Activated CD4-positive, alpha-beta T cell treated with anti-CD3 and anti-CD28 coated beads, Interleukin-2, amount 10 ng/mL, durations not matched to agents 7 days and 5 days (primary cell): ENCODE results near the gene SLC35F5. TPM values are rescaled to one million over a fixed set of nuclear protein-coding genes. Genes with fewer than 3 reads are reported as not detected.
"Not testable (repeated sequence)": the region's sequence is repeated elsewhere in the genome, so short reads cannot be mapped to it uniquely, and the experiment has no call there.

Source experiments
- CTCF ChIA-PET: fragments of 350-600 bp; sonication (Branson Sonifier 250); formaldehyde crosslinking; loops from one replicate; lab custom pipeline; 2021; ENCODE audit warnings: antibody characterized with exemption; lab: Charles Lee
- POLR2A ChIA-PET: fragments of 350-600 bp; sonication (Branson Sonifier 250); formaldehyde crosslinking; loops from one replicate; lab custom pipeline; 2021; ENCODE audit warnings: antibody characterized with exemption; lab: Charles Lee
- DNase-seq: peaks from one replicate; pipeline ENCODE4 v3.0.0-alpha.2; 2020
- H3K27ac Mint-ChIP-seq: one replicate; pipeline ENCODE4 v1.8.0; 2021; ENCODE audit warnings: mild to moderate bottlenecking, moderate library complexity, mixed read lengths
- H3K27me3 Mint-ChIP-seq: one replicate; pipeline ENCODE4 v1.8.0; 2021; ENCODE audit warnings: mixed read lengths
- H3K36me3 Mint-ChIP-seq: one replicate; pipeline ENCODE4 v1.8.0; 2021; ENCODE audit warnings: low read depth, mixed read lengths
- H3K4me1 Mint-ChIP-seq: one replicate; pipeline ENCODE4 v1.8.0; 2021; ENCODE audit warnings: mixed read lengths
- H3K4me3 Mint-ChIP-seq: one replicate; pipeline ENCODE4 v1.8.0; 2021; ENCODE audit warnings: mild to moderate bottlenecking, moderate library complexity, mixed read lengths
- H3K9me3 Mint-ChIP-seq: one replicate; pipeline ENCODE4 v1.8.0; 2021; ENCODE audit warnings: mixed read lengths
- total RNA-seq, 2 experiments: library from RNA; stranded (reverse); gene quantifications; one replicate each; pipeline ENCODE4 v1.2.3, GENCODE V29; 2021

The SLC35F5 gene
- total RNA-seq, 2 experiments from 2014 or later = 15.0 to 18.0 TPM

DNA sequence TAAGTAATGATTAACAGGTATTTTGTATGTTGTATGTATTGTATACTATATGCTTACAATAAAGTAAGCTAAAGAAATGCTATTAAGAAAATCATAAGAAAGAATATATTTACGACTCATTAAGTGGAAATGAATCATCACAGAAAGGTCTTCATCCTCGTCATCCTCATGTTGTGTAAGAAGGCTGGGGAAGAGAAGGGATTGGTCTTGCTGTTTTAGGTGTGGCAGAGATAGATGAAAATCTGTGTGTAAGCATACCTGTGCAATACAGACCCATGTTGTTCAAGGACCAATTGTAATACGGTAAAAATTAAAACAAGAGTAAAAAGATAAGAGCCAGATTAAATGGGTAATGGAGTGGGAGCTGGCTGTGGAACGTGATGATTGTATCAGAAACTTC lies 16.6 kb downstream of the SLC35F5 start:
- Mint-ChIP-seq H3K27me3 (no peaks in the 10 kb centered on the region), H3K4me1 (no peaks in the 10 kb centered on the region), H3K27ac (no peak overlapping the region), H3K4me3 (no peak overlapping the region), H3K36me3 (peaks cover 26% of the 10 kb centered on the region), H3K9me3 (no peaks in the 10 kb centered on the region)
- ChIA-PET POLR2A (no interaction called here), CTCF (interaction anchor here (1.7 kb wide), 1 partner anchor 135 kb away, joined by 4 read pairs; no protein-coding TSS in a partner anchor)
- DNase-seq = no peak

DNA sequence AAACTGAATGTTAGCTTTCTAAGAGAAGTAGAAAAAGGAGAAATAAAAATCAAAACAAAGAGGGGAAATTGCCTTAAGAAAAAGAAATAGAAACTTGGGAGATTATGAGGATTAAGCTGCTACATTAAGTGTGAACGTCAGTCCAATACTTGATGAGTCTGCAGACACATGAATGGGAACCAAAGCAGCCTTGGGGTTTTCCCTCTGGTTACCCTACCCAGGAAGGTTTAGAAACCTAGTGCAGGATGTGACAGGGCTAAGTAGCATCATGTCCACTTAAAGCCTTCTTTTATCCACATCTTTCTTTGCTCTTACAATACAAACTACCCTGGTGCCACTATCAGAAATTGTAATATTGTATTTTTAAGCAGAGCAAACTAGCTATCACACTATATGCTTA lies 22.3 kb downstream of the SLC35F5 start:
- no peaks in the 10 kb centered on the region for H3K27me3 Mint-ChIP-seq
- H3K36me3 Mint-ChIP-seq = peaks cover 5% of the 10 kb centered on the region
- DNase-seq = no peak
- H3K4me3 Mint-ChIP-seq = no peak overlapping the region
- H3K4me1 Mint-ChIP-seq = peaks cover 8% of the 10 kb centered on the region
- ChIA-PET POLR2A (no interaction called here), CTCF (interaction anchor here (1.1 kb wide), 1 partner anchor 10 kb away, joined by 4 read pairs; no protein-coding TSS in a partner anchor)
- H3K9me3 Mint-ChIP-seq = no peaks in the 10 kb centered on the region
- H3K27ac Mint-ChIP-seq = no peak overlapping the region

DNA sequence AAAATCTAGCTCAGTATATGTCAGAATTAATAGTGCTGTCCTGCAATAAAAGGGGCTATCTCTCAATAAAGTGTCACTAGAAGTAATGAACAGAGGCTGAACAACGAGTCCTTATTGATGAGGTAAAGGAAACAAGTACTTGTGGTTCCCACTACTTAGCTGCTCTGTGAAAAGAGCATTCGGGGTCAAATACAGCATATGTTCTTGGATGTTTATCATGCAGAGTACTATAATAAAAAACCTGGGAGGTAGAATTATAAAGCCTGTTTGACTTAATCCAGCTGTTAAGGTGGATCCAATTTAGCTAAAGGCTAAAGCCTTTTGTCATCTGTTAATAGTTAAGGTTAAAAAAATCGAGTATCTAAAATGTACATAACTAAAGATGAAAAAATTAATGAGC lies 32.4 kb downstream of the SLC35F5 start:
- POLR2A ChIA-PET = no interaction called here
- CTCF ChIA-PET = interaction anchor here (0.6 to 1.2 kb wide), 2 partner anchors 24 to 859 kb away, joined by 3 to 4 read pairs; no protein-coding TSS in a partner anchor

DNA sequence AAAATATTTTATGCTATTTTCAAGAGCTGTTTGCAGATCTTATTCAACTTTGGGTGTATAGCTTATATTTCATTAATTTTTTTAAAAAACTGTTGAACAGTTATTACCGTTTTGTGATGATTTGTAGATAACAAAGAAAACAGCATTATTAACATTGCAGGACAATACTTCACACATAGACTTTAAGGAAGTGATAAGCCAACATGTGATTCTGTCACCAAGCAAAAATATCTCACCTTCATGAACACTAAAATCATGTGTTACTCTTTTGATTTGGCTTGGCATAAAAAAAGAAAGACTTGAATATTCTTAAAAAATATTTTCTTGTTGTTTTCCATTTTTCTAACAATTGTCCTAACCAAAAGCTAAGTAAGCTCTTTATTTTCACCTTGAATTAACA lies 33.0 kb downstream of the SLC35F5 start:
- no peaks in the 10 kb centered on the region for H3K27me3 Mint-ChIP-seq
- no peak overlapping the region for H3K27ac Mint-ChIP-seq
- H3K4me1 Mint-ChIP-seq = no peaks in the 10 kb centered on the region
- ChIA-PET CTCF (interaction anchor here (0.6 to 1.2 kb wide), 2 partner anchors 23 to 859 kb away, joined by 3 to 4 read pairs; no protein-coding TSS in a partner anchor), POLR2A (no interaction called here)
- peaks cover 14% of the 10 kb centered on the region for H3K36me3 Mint-ChIP-seq
- H3K4me3 Mint-ChIP-seq = no peak overlapping the region
- H3K9me3 Mint-ChIP-seq = no peaks in the 10 kb centered on the region
- DNase-seq = no peak

More for the DNA sequence above, 32.4 kb downstream of the SLC35F5 start:
- Mint-ChIP-seq H3K36me3 (peaks cover 18% of the 10 kb centered on the region), H3K4me3 (no peak overlapping the region), H3K27me3 (no peaks in the 10 kb centered on the region), H3K4me1 (no peaks in the 10 kb centered on the region), H3K9me3 (no peaks in the 10 kb centered on the region), H3K27ac (no peak overlapping the region)
- DNase-seq = no peak

DNA sequence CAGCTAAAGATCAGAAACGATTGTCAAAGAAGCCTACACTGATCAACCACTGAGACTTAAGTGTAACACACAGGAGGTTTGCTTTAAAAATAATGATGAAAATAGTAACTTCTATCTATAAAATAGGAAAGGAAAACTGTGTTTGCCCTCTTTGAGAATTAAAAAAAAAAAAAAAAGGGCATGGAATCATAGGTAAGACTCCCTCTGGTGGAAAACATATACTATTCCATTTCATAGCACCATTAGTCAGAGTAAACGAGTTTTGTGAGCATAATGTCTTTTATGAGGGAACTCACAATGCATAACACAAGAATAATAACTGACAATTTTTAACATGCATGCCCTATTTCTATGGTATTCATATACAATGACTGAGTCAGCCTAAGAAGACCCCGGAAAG lies 36.3 kb downstream of the SLC35F5 start:
- H3K4me1 Mint-ChIP-seq = peaks cover 1% of the 10 kb centered on the region
- DNase-seq = no peak
- H3K27ac Mint-ChIP-seq = no peak overlapping the region
- ChIA-PET POLR2A (no interaction called here), CTCF (interaction anchor here (0.7 to 0.8 kb wide), 3 partner anchors 28 to 415 kb away, joined by 3 to 4 read pairs (median 4); partner anchors contain the start of gene SLC35F5)
- H3K27me3 Mint-ChIP-seq = no peaks in the 10 kb centered on the region
- no peak overlapping the region for H3K4me3 Mint-ChIP-seq
- H3K9me3 Mint-ChIP-seq = no peaks in the 10 kb centered on the region
- peaks cover 16% of the 10 kb centered on the region for H3K36me3 Mint-ChIP-seq

DNA sequence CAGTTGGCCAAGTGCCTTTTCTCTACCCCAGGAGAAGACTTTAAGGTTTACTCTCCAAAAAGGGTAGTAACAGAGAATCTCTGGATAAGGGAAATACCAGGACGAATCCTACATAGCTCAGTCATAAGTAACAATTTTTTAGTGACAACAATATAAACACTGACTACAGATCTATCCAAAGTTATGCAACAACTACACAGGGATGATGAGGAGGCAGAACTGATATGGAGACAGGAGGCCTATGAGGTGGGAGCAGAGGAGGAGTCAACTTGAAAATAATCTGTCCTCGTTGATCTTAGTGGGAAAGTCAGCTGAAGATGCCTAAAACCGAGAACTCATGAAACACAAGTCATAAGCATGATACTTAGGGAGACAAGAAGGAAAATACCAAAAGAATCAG lies 40.2 kb downstream of the SLC35F5 start:
- H3K27ac Mint-ChIP-seq = no peak overlapping the region
- ChIA-PET CTCF (interaction anchor here (0.9 to 1.1 kb wide), 2 partner anchors 11 to 31 kb away, joined by 3 read pairs; no protein-coding TSS in a partner anchor), POLR2A (no interaction called here)
- no peaks in the 10 kb centered on the region for H3K27me3 Mint-ChIP-seq
- DNase-seq = no peak
- H3K36me3 Mint-ChIP-seq = peaks cover 10% of the 10 kb centered on the region
- H3K4me3 Mint-ChIP-seq = no peak overlapping the region
- H3K9me3 Mint-ChIP-seq = no peaks in the 10 kb centered on the region
- peaks cover 4% of the 10 kb centered on the region for H3K4me1 Mint-ChIP-seq

DNA sequence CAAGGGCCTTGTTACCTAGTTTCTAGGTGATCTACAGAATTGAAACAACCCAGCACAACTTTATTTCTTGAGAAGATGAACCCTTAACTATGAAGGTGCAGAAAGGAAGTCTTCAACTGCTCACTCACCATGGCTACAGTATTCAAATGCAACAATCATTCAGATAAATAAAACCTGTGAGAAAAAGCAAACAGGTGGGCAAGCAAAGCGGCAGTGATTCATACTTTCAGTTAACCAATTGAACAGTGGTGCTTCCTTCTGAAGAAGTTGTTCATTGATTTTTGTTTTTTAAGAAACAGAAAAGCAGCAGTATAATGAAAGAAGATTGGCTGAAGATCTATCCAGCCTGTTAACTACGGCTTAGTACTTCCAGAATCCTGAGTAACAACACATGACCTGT lies 43.5 kb downstream of the SLC35F5 start:
- H3K27me3 Mint-ChIP-seq = no peaks in the 10 kb centered on the region
- no peak overlapping the region for H3K27ac Mint-ChIP-seq
- H3K36me3 Mint-ChIP-seq = peaks cover 10% of the 10 kb centered on the region
- POLR2A ChIA-PET = no interaction called here
- H3K4me3 Mint-ChIP-seq = no peak overlapping the region
- H3K4me1 Mint-ChIP-seq = peaks cover 4% of the 10 kb centered on the region
- H3K9me3 Mint-ChIP-seq = no peaks in the 10 kb centered on the region
- DNase-seq = no peak
- CTCF ChIA-PET = interaction anchor here (0.7 kb wide), 1 partner anchor 894 kb away, joined by 3 read pairs; no protein-coding TSS in a partner anchor

DNA sequence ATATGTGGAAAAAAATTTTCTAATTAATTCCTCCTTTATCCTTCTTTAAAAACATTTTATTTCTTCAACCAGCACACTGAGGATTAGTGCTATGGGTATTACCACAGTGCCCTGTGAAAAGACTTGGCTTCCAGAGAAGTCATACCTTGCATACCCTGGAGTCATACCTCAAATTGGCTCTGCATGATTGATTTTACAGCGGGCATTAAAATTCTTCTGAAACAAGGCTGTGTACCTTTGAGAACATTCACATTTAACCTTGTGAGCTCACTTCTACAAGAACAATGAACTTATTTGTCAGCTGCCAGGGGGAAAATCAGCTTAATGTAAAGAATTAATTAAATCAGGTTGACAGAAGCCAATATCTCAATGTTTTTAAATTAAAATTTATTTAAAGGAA lies 44.6 kb downstream of the SLC35F5 start:
- POLR2A ChIA-PET = no interaction called here
- CTCF ChIA-PET = interaction anchor here (0.6 to 1.0 kb wide), 3 partner anchors 12 to 185 kb away, joined by 3 to 4 read pairs (median 4); no protein-coding TSS in a partner anchor
- H3K27ac Mint-ChIP-seq = no peak overlapping the region

DNA sequence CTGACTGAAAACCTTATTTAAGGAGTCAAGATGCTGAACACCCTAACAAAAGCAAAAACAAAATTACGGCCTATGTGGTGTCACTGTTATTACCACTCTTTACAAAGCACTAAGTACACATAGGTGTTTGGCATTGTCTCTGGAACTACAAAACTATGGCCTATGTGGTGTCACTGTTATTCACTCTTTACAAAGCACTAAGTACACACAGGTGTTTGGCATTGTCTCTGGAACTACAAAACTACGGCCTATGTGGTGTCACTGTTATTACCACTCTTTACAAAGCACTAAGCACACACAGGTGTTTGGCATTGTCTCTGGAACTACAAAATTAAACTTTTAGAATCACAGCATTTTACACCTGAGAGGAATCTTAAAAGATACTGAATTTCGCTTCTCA lies 47.4 kb downstream of the SLC35F5 start:
- Mint-ChIP-seq H3K27me3 (no peaks in the 10 kb centered on the region), H3K36me3 (peaks cover 2% of the 10 kb centered on the region), H3K27ac (no peak overlapping the region), H3K9me3 (no peaks in the 10 kb centered on the region), H3K4me3 (no peak overlapping the region), H3K4me1 (peaks cover 2% of the 10 kb centered on the region)
- POLR2A ChIA-PET = no interaction called here
- CTCF ChIA-PET = interaction anchor here (1.0 kb wide), 1 partner anchor 16 kb away, joined by 4 read pairs; no protein-coding TSS in a partner anchor
- no peak for DNase-seq

More for the DNA sequence above, 44.6 kb downstream of the SLC35F5 start:
- no peaks in the 10 kb centered on the region for H3K27me3 Mint-ChIP-seq
- H3K9me3 Mint-ChIP-seq = no peaks in the 10 kb centered on the region
- no peak for DNase-seq
- H3K36me3 Mint-ChIP-seq = peaks cover 10% of the 10 kb centered on the region
- H3K4me1 Mint-ChIP-seq = peaks cover 4% of the 10 kb centered on the region
- no peak overlapping the region for H3K4me3 Mint-ChIP-seq

DNA sequence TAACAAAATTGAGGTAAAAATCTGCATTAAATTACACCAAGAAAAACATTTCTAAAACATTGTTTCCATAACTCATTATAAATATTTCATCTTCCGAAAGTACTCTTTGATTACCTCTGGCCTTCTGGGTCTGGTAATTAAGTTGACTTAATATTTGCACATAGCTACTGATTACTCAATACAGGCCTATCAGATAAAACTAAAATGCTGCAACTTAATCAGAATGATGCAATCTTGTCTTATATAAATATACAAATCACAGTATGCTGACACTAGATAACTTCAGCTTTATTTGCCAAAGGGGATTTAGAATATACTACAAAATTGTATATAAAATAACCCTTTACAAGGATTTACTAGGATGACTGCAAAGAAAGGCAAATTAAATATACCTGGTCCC lies 49.3 kb downstream of the SLC35F5 start:
- CTCF ChIA-PET = interaction anchor here (1.1 kb wide), 1 partner anchor 103 kb away, joined by 3 read pairs; no protein-coding TSS in a partner anchor
- POLR2A ChIA-PET = no interaction called here
- Mint-ChIP-seq H3K4me1 (no peaks in the 10 kb centered on the region), H3K36me3 (peaks cover 2% of the 10 kb centered on the region), H3K9me3 (no peaks in the 10 kb centered on the region), H3K4me3 (no peak overlapping the region), H3K27me3 (no peaks in the 10 kb centered on the region), H3K27ac (no peak overlapping the region)
- DNase-seq = no peak

DNA sequence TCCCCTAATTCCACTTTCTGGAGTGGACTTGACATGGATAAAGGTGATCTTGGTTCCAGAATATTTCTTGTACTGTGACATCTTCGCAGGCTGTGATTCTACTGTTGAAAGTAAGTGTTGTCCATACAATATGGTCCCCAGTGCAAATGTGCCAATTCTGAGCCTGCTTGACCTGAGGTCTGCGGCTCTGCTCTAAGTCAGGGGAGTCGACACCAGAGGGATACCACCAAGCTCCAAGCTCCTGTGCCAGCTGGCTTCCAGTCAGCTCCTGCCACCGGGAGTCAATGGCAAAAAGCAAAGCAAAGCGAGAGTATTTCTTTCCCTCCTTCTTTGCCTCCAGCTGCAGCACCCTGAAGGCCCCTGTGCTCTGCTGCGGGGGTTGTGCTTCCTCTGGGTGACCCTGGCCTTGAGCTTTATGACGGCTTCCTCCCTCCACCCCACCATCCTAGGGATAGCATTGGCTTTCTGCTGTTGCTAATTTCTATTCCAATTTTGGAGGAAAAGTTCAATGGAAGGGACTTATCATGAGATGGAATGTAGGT lies 50.4 kb downstream of the SLC35F5 start:
- no peak overlapping the region for H3K4me3 Mint-ChIP-seq
- H3K27ac Mint-ChIP-seq = no peak overlapping the region
- H3K27me3 Mint-ChIP-seq = no peaks in the 10 kb centered on the region
- DNase-seq = no peak
- ChIA-PET POLR2A (no interaction called here), CTCF (interaction anchor here (0.7 kb wide), 2 partner anchors 8 to 13 kb away, joined by 3 to 5 read pairs; no protein-coding TSS in a partner anchor)
- no peaks in the 10 kb centered on the region for H3K4me1 Mint-ChIP-seq
- no peaks in the 10 kb centered on the region for H3K9me3 Mint-ChIP-seq
- H3K36me3 Mint-ChIP-seq = no peaks in the 10 kb centered on the region

DNA sequence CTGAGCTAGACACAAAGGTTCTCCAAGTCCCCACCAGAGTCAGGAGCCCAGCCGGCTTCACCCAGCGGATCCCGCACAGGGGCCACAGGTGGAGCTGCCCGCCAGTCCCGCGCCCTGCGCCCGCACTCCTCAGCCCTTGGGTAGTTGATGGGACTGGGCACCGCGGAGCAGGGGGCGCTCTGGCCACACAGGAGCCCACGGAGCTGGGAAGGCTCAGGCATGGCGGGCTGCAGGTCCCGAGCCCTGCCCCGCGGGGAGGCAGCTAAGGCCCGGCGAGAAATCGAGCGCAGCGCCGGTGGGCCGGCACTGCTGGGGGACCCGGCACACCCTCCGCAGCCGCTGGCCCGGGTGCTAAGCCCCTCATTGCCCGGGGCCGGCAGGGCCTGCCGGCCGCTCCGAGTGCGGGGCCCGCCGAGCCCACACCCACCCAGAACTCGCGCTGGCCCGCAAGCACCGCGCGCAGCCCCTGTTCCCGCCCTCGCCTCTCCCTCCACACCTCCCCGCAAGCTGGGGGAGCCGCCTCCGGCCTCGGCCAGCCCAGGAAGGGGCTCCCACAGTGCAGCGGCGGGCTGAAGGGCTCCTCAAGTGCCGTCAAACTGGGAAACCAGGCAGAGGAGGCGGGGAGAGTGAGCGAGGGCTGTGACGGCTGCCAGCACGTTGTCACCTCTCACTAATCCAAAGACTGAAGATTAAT lies 52.0 kb downstream of the SLC35F5 start:
- H3K9me3 Mint-ChIP-seq, H3K36me3 Mint-ChIP-seq, H3K4me3 Mint-ChIP-seq, DNase-seq, H3K27ac Mint-ChIP-seq, POLR2A ChIA-PET, H3K27me3 Mint-ChIP-seq: not testable (repeated sequence)
- CTCF ChIA-PET = interaction anchor here (1.1 kb wide), 2 partner anchors 12 to 13 kb away, joined by 3 read pairs; no protein-coding TSS in a partner anchor
- peaks cover 11% of the 10 kb centered on the region for H3K4me1 Mint-ChIP-seq
